GM12801 (cell line): ENCODE measurements around the gene BTBD16.

ENCODE experiments used
- CTCF ChIP-seq: IDR thresholded peaks from one replicate; pipeline ENCODE4 v1.5.1; 2011; ENCODE audit warnings: control low read depth; ENCODE audit not compliant: insufficient read length; ENCODE audit errors: extremely low read depth

Gene BTBD16

GRCh38 chr10:122264436-122264835 lies 6.7 kb upstream of the BTBD16 start:
- no peak for TF ChIP-seq CTCF

GRCh38 chr10:122264931-122265330 lies 6.2 kb upstream of the BTBD16 start:
- TF ChIP-seq CTCF = no peak

- TF ChIP-seq CTCF = no peak
Observed at GRCh38 chr10:122265896-122266295, 5.2 kb upstream of the BTBD16 start.

- TF ChIP-seq CTCF = no peak
Observed at GRCh38 chr10:122267849-122268737, 3.0 kb upstream of the BTBD16 start.

GRCh38 chr10:122269059-122269687 lies 1.9 kb upstream of the BTBD16 start:
- TF ChIP-seq CTCF = no peak

- no peak for TF ChIP-seq CTCF
Observed at GRCh38 chr10:122273966-122274545, 3.0 kb downstream of the BTBD16 start.

GRCh38 chr10:122276611-122277208 lies 5.6 kb downstream of the BTBD16 start:
- no peak for TF ChIP-seq CTCF
